Measurements from ENCODE around the gene ARPC2. TPM values are rescaled to one million over a fixed set of nuclear protein-coding genes. Genes with fewer than 3 reads are reported as not detected.

The ARPC2 gene
- total RNA-seq, 3 donors from 2014 or later: 262 to 322 (median 313) TPM

GRCh38 chr2:218194880-218195279 is 22.1 kb upstream of the ARPC2 start:
- H3K36me3 ChIP-seq (ENCODE audit: low read depth): no peaks in the 10 kb centered on the region
- DNase-seq: peak in 1 of 3 donors; percentile 30
- peaks cover 7% of the 10 kb centered on the region for H3K4me1 ChIP-seq (ENCODE audit: low read depth)
- ATAC-seq: no peak
- H3K4me3 ChIP-seq: no peak overlapping the region
- intact Hi-C loops (cut with DNase I, micrococcal nuclease): no loop called here
- H3K9me3 ChIP-seq: no peaks in the 10 kb centered on the region
- TF ChIP-seq CTCF (IDR thresholded peaks at IDR 0.05): no peak

GRCh38 chr2:218196974-218197373 is 20.0 kb upstream of the ARPC2 start:
- Histone ChIP-seq H3K4me3 (no peak overlapping the region), H3K9me3 (no peaks in the 10 kb centered on the region), H3K36me3 (ENCODE audit: low read depth) (no peaks in the 10 kb centered on the region), H3K4me1 (ENCODE audit: low read depth) (peaks cover 7% of the 10 kb centered on the region)
- intact Hi-C loops (cut with DNase I, micrococcal nuclease): no loop called here
- ATAC-seq (peak; percentile 71), DNase-seq (no peak)
- TF ChIP-seq CTCF (IDR thresholded peaks at IDR 0.05): no peak

- no peak for TF ChIP-seq CTCF (IDR thresholded peaks at IDR 0.05)
Observed at GRCh38 chr2:218202266-218202665, 14.7 kb upstream of the ARPC2 start.

GRCh38 chr2:218209078-218209477 is 7.9 kb upstream of the ARPC2 start:
- Histone ChIP-seq H3K4me3 (no peak overlapping the region), H3K4me1 (ENCODE audit: low read depth) (no peaks in the 10 kb centered on the region), H3K36me3 (ENCODE audit: low read depth) (no peaks in the 10 kb centered on the region), H3K9me3 (no peaks in the 10 kb centered on the region)
- intact Hi-C loops (cut with DNase I, micrococcal nuclease): no loop called here
- ATAC-seq (no peak), DNase-seq (no peak)
- TF ChIP-seq CTCF (IDR thresholded peaks at IDR 0.05): no peak

More at GRCh38 chr2:218202266-218202665, 14.7 kb upstream of the ARPC2 start:
- no peak overlapping the region for H3K4me3 ChIP-seq
- H3K36me3 ChIP-seq (ENCODE audit: low read depth): no peaks in the 10 kb centered on the region
- peaks cover 2% of the 10 kb centered on the region for H3K4me1 ChIP-seq (ENCODE audit: low read depth)
- intact Hi-C loops (cut with DNase I, micrococcal nuclease): no loop called here
- no peak for DNase-seq
- no peak for ATAC-seq
- H3K9me3 ChIP-seq: no peaks in the 10 kb centered on the region

GRCh38 chr2:218214116-218214515 is 2.9 kb upstream of the ARPC2 start:
- ATAC-seq (no peak), DNase-seq (no peak)
- Histone ChIP-seq H3K4me1 (ENCODE audit: low read depth) (peaks cover 17% of the 10 kb centered on the region), H3K36me3 (ENCODE audit: low read depth) (no peaks in the 10 kb centered on the region), H3K4me3 (no peak overlapping the region), H3K9me3 (no peaks in the 10 kb centered on the region)
- TF ChIP-seq CTCF (IDR thresholded peaks at IDR 0.05): no peak
- intact Hi-C loops (cut with DNase I, micrococcal nuclease): no loop called here

- no peak for ATAC-seq
Observed at GRCh38 chr2:218216336-218216673, 684 bp upstream of the ARPC2 start.

More at GRCh38 chr2:218216336-218216673, 684 bp upstream of the ARPC2 start:
- no peaks in the 10 kb centered on the region for H3K9me3 ChIP-seq
- peak overlapping the region; percentile 93 for H3K4me3 ChIP-seq
- intact Hi-C loops (cut with DNase I, micrococcal nuclease): no loop called here
- TF ChIP-seq CTCF (IDR thresholded peaks at IDR 0.05): no peak
- H3K36me3 ChIP-seq (ENCODE audit: low read depth): no peaks in the 10 kb centered on the region
- peaks cover 37% of the 10 kb centered on the region for H3K4me1 ChIP-seq (ENCODE audit: low read depth)
- DNase-seq: peak; percentile 32 to 71 (median 48)
